HG03378 (cell line): Measurements from ENCODE around the gene TLE1.
"Not testable (repeated sequence)": the region's sequence is repeated elsewhere in the genome, so short reads cannot be mapped to it uniquely, and the experiment has no call there.

Source experiments
- ATAC-seq: cut with Tn5 transposase; IDR thresholded peaks from one replicate; pipeline ENCODE4 v1.9.1; 2021; ENCODE audit warnings: mild to moderate bottlenecking, moderate library complexity; ENCODE audit not compliant: unreplicated experiment

Gene TLE1

GRCh38 chr9:81653240-81653639 is 36.1 kb downstream of the TLE1 start:
- ATAC-seq: no peak

GRCh38 chr9:81652058-81652687 is 37.2 kb downstream of the TLE1 start:
- no peak for ATAC-seq

GRCh38 chr9:81650586-81651515 is 38.5 kb downstream of the TLE1 start:
- ATAC-seq: no peak

- ATAC-seq: no peak
Measured at GRCh38 chr9:81649475-81650240, 39.7 kb downstream of the TLE1 start.

GRCh38 chr9:81648891-81649290 is 40.5 kb downstream of the TLE1 start:
- ATAC-seq: no peak

- no peak for ATAC-seq
Measured at GRCh38 chr9:81646337-81646736, 43.0 kb downstream of the TLE1 start.

- not testable (repeated sequence) for ATAC-seq
Measured at GRCh38 chr9:81644513-81644912, 44.8 kb downstream of the TLE1 start.

- no peak for ATAC-seq
Measured at GRCh38 chr9:81637276-81637675, 52.1 kb downstream of the TLE1 start.

GRCh38 chr9:81636255-81636599 is 53.1 kb downstream of the TLE1 start:
- ATAC-seq: no peak

- no peak for ATAC-seq
Measured at GRCh38 chr9:81635521-81636254, 53.7 kb downstream of the TLE1 start.

GRCh38 chr9:81634915-81635516 is 54.3 kb downstream of the TLE1 start:
- ATAC-seq: no peak

GRCh38 chr9:81633952-81634854 is 55.1 kb downstream of the TLE1 start:
- ATAC-seq: no peak

- ATAC-seq: no peak
Measured at GRCh38 chr9:81632599-81632998, 56.7 kb downstream of the TLE1 start.

GRCh38 chr9:81631218-81631745 is 58.1 kb downstream of the TLE1 start:
- no peak for ATAC-seq

- no peak for ATAC-seq
Measured at GRCh38 chr9:81629440-81629839, 59.9 kb downstream of the TLE1 start.

- no peak for ATAC-seq
Measured at GRCh38 chr9:81628897-81629296, 60.5 kb downstream of the TLE1 start.

GRCh38 chr9:81627481-81627880 is 61.9 kb downstream of the TLE1 start:
- ATAC-seq: no peak

- no peak for ATAC-seq
Measured at GRCh38 chr9:81626511-81626910, 62.8 kb downstream of the TLE1 start.

GRCh38 chr9:81625969-81626368 is 63.4 kb downstream of the TLE1 start:
- no peak for ATAC-seq
